WTC11 (cell line): ENCODE results near the gene CEP104.

Experiments used
- ATF2 ChIP-seq: sonication (generic); formaldehyde crosslinking; IDR thresholded peaks from 2 replicates; pipeline ENCODE4 v1.8.1; 2022; ENCODE audit warnings: low read depth, missing genetic modification reagents, borderline replicate concordance
- ATF6 ChIP-seq: sonication (generic); formaldehyde crosslinking; IDR thresholded peaks from 2 replicates; pipeline ENCODE4 v1.8.1; 2023; ENCODE audit warnings: mild to moderate bottlenecking, missing genetic modification reagents
- CDX4 ChIP-seq: fragments of 250-450 bp; sonication (Bioruptor Pico); IDR thresholded peaks from 2 replicates; pipeline ENCODE4 v1.9.0; 2021; ENCODE audit warnings: moderate library complexity, mild to moderate bottlenecking, inconsistent platforms, borderline replicate concordance
- CREB1 ChIP-seq: sonication (generic); formaldehyde crosslinking; IDR thresholded peaks from 2 replicates; pipeline ENCODE4 v1.8.0; 2023; ENCODE audit warnings: mild to moderate bottlenecking, missing genetic modification reagents
- CREM ChIP-seq: sonication (generic); formaldehyde crosslinking; IDR thresholded peaks from 2 replicates; pipeline ENCODE4 v1.8.1; 2022; ENCODE audit warnings: mild to moderate bottlenecking, missing genetic modification reagents, moderate library complexity
- CTCF ChIP-seq: fragments of 200-600 bp; IDR thresholded peaks from 2 replicates; pipeline ENCODE4 v1.8.0; 2022; ENCODE audit warnings: antibody characterized with exemption
- FOXK1 ChIP-seq: sonication (generic); formaldehyde crosslinking; IDR thresholded peaks from 2 replicates; pipeline ENCODE4 v1.8.0; 2022; ENCODE audit warnings: mild to moderate bottlenecking, moderate library complexity, missing genetic modification reagents
- JUN ChIP-seq: sonication (generic); formaldehyde crosslinking; IDR thresholded peaks from 2 replicates; pipeline ENCODE4 v1.8.0; 2023; ENCODE audit warnings: mild to moderate bottlenecking, missing genetic modification reagents
- MAX ChIP-seq: sonication (generic); formaldehyde crosslinking; IDR thresholded peaks from 2 replicates; pipeline ENCODE4 v1.8.0; 2022; ENCODE audit warnings: mild to moderate bottlenecking, missing genetic modification reagents
- NR2C2 ChIP-seq: sonication (generic); formaldehyde crosslinking; IDR thresholded peaks from 2 replicates; pipeline ENCODE4 v1.8.0; 2022; ENCODE audit warnings: mild to moderate bottlenecking, missing genetic modification reagents
- SP1 ChIP-seq: sonication (generic); formaldehyde crosslinking; conservative IDR thresholded peaks from 2 replicates; pipeline ENCODE4 v1.8.1; 2022; ENCODE audit warnings: missing genetic modification reagents
- ZNF512 ChIP-seq: sonication (generic); formaldehyde crosslinking; IDR thresholded peaks from 2 replicates; pipeline ENCODE4 v1.8.1; 2022; ENCODE audit warnings: missing genetic modification reagents, borderline replicate concordance

- TF ChIP-seq MAX (CRISPR knock-in tag) (no peak), ATF2 (CRISPR knock-in tag) (no peak), NR2C2 (CRISPR knock-in tag) (no peak), CTCF (no peak), ATF6 (CRISPR knock-in tag) (no peak), CREM (no peak), SP1 (CRISPR knock-in tag) (no peak), FOXK1 (CRISPR knock-in tag) (no peak), ZNF512 (CRISPR knock-in tag) (no peak), JUN (no peak), CREB1 (no peak), CDX4 (CRISPR knock-in tag) (no peak)
Observed at GRCh38 chr1:3773572-3774275, 83.3 kb downstream of the CEP104 start.
